SJCRH30 (cell line): ENCODE data around the gene THY1. TPM values are rescaled to one million over a fixed set of nuclear protein-coding genes. Genes with fewer than 3 reads are reported as not detected.
"Not testable (repeated sequence)": the region's sequence is repeated elsewhere in the genome, so short reads cannot be mapped to it uniquely, and the experiment has no call there.

Experiments
- DNase-seq, 2 experiments: peaks; one replicate each; pipeline ENCODE4 v3.0.0-alpha.2; 2015 to 2020
- H3K27ac ChIP-seq: fragments of 250-450 bp; sonication (Bioruptor Pico); 2 replicates; pipeline ENCODE4 v1.5.1; 2020; ENCODE audit warnings: mild to moderate bottlenecking, moderate library complexity
- H3K27me3 ChIP-seq: fragments of 250-450 bp; sonication (Bioruptor Pico); 2 replicates; pipeline ENCODE4 v1.5.1; 2020; ENCODE audit warnings: mild to moderate bottlenecking, moderate library complexity
- H3K36me3 ChIP-seq: fragments of 250-450 bp; sonication (Bioruptor Pico); 2 replicates; pipeline ENCODE4 v1.5.1; 2020; ENCODE audit warnings: mild to moderate bottlenecking, moderate library complexity
- H3K4me1 ChIP-seq: fragments of 250-450 bp; sonication (Bioruptor Pico); 2 replicates; pipeline ENCODE4 v1.5.1; 2020; ENCODE audit warnings: mild to moderate bottlenecking, moderate library complexity
- H3K4me3 ChIP-seq: fragments of 250-450 bp; sonication (Bioruptor Pico); 2 replicates; pipeline ENCODE4 v1.5.1; 2020; ENCODE audit warnings: mild to moderate bottlenecking, moderate library complexity
- H3K9me3 ChIP-seq: fragments of 250-450 bp; sonication (Bioruptor Pico); replicated peaks from 2 replicates; pipeline ENCODE4 v1.5.1; 2020; ENCODE audit warnings: mild to moderate bottlenecking, moderate library complexity
- total RNA-seq: library from RNA; depleted of rRNA; stranded (reverse); fragments of >200 nt; shearing (Covaris generic); gene quantifications from 2 replicates; pipeline ENCODE4 v1.2.3, GENCODE V29; 2014

THY1 gene
- total RNA-seq, 1 experiment from 2014 or later: 2.5 TPM

DNA sequence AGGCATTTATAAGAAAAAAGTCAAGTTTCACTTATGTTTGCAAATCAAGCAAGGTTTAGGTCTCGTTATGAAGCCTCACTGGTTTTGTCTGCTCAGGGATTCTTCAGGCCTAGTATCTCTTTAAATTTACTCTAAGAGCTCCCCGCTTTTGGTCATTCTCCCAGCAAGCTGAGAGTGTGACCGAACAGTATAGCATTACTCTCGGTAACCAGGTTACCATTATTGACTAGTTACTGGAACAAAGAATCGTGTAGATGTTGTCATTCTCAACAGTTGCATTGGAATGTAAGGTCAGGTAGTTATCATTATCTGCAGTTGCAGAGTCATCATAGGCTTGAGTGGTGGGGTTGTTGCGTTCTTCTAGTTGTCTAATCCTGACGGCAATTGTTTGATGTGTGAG, 31.7 kb downstream of the THY1 start:
- H3K27me3 ChIP-seq: no peaks in the 10 kb centered on the region
- no peak overlapping the region for H3K27ac ChIP-seq
- H3K4me3 ChIP-seq: no peak overlapping the region
- no peaks in the 10 kb centered on the region for H3K9me3 ChIP-seq
- H3K36me3 ChIP-seq: no peaks in the 10 kb centered on the region
- DNase-seq: no peak
- H3K4me1 ChIP-seq: no peaks in the 10 kb centered on the region

DNA sequence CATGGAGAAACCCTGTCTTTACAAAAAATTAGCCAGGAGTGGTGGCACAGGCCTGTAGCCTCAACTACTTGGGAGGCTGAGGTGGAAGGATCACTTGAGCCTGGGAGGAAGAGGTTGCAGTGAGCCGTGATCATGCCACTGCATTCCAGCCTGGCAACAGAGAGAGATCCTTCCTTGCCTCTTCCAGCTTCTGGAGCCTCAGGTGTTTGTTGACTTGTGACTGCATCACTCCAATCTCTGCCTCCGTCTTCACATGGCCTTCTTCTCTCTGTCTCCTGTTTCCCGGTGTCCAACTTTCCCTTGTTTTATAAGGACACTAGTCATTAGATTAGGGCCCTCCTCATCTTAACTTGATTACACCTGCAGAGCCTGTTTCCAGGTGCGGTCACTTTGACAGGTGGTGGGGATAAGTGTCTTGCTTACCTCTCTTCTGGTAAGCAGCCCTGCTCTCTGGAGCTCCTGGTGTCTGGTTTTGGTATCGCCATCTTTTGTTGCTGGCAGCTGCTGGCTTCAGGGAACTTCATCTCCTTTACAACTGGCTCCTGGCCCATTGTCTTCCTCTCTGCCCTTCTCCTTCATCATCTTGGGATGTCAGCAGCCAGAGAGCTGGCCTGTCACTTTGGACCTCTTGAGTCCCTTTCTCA, 33.2 kb downstream of the THY1 start:
- Histone ChIP-seq H3K36me3 (no peaks in the 10 kb centered on the region), H3K9me3 (no peaks in the 10 kb centered on the region), H3K27ac (no peak overlapping the region), H3K4me1 (no peaks in the 10 kb centered on the region), H3K4me3 (no peak overlapping the region), H3K27me3 (no peaks in the 10 kb centered on the region)
- no peak for DNase-seq

DNA sequence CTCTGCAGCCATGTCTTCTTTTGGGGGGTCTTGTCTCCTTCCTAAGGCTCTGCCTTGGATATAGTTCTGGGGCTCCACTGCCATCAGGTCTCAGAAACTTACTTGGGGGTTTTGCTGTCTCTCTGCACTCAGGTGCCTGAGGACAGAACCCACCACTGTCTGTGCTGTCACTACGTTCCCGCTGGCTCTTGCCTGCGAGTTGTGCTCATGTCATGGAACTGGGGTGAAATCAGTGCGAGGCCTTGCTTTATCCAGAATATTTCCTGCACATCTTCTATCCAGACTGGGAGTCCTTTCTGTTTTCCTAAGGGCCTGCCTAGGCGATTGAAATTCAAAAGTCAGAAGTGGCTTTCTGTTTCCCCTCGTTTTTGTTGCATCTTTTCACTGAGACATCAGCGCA, 34.9 kb downstream of the THY1 start:
- H3K36me3 ChIP-seq: no peaks in the 10 kb centered on the region
- H3K9me3 ChIP-seq: no peaks in the 10 kb centered on the region
- no peak for DNase-seq
- H3K27ac ChIP-seq: no peak overlapping the region
- H3K4me1 ChIP-seq: no peaks in the 10 kb centered on the region
- H3K27me3 ChIP-seq: no peaks in the 10 kb centered on the region
- no peak overlapping the region for H3K4me3 ChIP-seq

DNA sequence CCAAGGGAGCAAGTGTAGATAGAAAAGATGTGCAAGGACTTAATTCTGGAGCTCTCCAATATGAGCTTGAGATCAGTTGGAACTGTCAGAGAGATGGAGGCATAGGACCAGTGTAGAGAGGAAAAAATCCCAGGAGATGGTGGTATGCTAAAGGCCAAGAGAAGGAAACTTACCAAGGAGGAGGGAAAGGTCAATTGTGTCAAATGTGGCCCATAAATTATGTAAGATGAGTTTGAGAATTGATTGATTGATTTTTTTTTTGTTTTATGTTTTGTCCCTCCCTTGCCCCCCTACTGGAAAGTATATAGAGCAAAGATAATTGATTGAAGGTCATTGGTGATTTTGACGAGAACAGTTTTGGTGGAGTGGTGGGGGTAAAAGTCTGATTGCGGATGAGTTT, 38.6 kb downstream of the THY1 start:
- Histone ChIP-seq H3K9me3 (no peaks in the 10 kb centered on the region), H3K36me3 (no peaks in the 10 kb centered on the region), H3K27me3 (no peaks in the 10 kb centered on the region), H3K4me3 (no peak overlapping the region), H3K4me1 (no peaks in the 10 kb centered on the region; the same call in 1 of the 2 replicates), H3K27ac (no peak overlapping the region)
- no peak for DNase-seq

- H3K36me3 ChIP-seq, H3K9me3 ChIP-seq, H3K27ac ChIP-seq, H3K27me3 ChIP-seq, H3K4me1 ChIP-seq, H3K4me3 ChIP-seq, DNase-seq: not testable (repeated sequence)
Measured at GRCh38 chr11:119382513-119382912, 40.5 kb downstream of the THY1 start.

DNA sequence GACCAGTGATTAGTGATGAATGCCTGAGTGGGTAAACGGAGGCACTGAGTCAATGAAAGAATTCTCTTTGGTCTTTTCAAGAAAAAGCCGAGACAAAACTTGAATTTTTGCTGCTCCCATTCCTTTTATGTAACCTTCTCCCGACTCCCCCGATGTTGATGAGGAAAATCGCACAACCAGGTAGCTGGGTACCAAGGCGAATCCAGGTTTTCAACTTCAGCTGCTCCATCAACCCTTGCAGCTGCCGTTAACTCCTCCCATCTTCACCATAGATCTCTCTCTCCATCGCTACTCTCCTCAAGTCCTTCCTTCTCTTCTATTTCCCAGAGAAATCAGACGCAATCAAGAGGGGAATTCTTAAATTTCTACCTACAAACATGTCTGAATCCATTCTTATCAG, 40.9 kb downstream of the THY1 start:
- Histone ChIP-seq H3K4me3 (peak overlapping the region; percentile 61), H3K9me3 (no peaks in the 10 kb centered on the region), H3K4me1 (peaks cover 13% of the 10 kb centered on the region), H3K36me3 (no peaks in the 10 kb centered on the region), H3K27ac (no peak overlapping the region), H3K27me3 (no peaks in the 10 kb centered on the region)
- DNase-seq: no peak

DNA sequence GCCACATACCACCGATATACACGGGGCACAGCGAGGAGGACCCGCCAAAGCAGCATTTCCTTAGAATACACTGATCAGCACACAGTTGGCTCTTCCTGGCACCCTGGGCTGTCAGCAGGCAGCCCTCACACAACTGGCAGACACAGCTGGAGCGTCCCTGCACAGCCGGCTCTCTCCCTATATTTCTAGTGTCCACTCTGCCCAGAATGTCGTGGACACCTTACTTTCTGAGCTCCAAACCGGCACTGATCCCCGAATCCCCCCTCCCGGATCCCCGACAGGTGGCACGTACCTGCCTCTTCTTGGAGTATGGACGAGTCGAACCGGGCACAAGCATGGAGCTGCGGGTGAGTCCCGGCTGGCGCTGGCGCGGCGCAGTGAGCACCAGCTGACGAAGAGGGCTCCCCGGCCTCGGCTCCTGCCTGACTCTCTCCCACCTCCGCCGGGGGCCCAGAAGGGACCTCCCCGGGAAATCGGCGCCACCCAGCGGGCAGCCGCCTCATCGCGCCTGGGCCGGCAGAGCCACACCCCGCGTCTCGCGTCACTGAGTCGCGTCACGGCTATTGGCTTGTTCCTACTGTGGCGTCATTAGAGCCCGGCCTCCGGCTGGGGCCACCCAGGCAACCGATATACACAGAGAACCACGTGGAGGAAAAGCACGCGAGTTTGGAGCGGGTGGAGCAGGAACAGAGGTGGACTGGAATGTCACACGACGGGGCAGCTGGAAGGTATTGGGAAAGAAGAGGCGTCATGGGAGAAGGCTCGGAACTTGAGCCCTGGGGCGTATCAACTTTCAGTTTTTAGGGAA, 41.6 kb downstream of the THY1 start, which contains the start of gene USP2:
USP2 (minus strand) TSS at position 510 of the 808 bp plus-strand sequence. CDS start 8,210 bp downstream, outside the sequence.
- Histone ChIP-seq H3K4me1 (peaks cover 18% of the 10 kb centered on the region), H3K9me3 (no peaks in the 10 kb centered on the region), H3K36me3 (no peaks in the 10 kb centered on the region), H3K4me3 (peak within 1 kb of the TSS; percentile 61), H3K27me3 (no peaks in the 10 kb centered on the region), H3K27ac (peak within 1 kb of the TSS; percentile 30)
- DNase-seq: peak; percentile 90 to 93

GRCh38 chr11:119380827-119381180, 42.2 kb downstream of the THY1 start:
- DNase-seq: peak; percentile 26 to 52
- Histone ChIP-seq H3K9me3 (no peaks in the 10 kb centered on the region), H3K27ac (peak overlapping the region; percentile 30), H3K4me3 (peak overlapping the region; percentile 61), H3K4me1 (peaks cover 21% of the 10 kb centered on the region), H3K27me3 (no peaks in the 10 kb centered on the region), H3K36me3 (no peaks in the 10 kb centered on the region)

GRCh38 chr11:119380160-119380826, 42.7 kb downstream of the THY1 start:
- DNase-seq: no peak
- H3K27ac ChIP-seq: peak overlapping the region; percentile 30; the same call in 1 of the 2 replicates
- H3K9me3 ChIP-seq: no peaks in the 10 kb centered on the region
- no peaks in the 10 kb centered on the region for H3K36me3 ChIP-seq
- peaks cover 26% of the 10 kb centered on the region for H3K4me1 ChIP-seq
- no peaks in the 10 kb centered on the region for H3K27me3 ChIP-seq
- H3K4me3 ChIP-seq: peak overlapping the region; percentile 61

DNA sequence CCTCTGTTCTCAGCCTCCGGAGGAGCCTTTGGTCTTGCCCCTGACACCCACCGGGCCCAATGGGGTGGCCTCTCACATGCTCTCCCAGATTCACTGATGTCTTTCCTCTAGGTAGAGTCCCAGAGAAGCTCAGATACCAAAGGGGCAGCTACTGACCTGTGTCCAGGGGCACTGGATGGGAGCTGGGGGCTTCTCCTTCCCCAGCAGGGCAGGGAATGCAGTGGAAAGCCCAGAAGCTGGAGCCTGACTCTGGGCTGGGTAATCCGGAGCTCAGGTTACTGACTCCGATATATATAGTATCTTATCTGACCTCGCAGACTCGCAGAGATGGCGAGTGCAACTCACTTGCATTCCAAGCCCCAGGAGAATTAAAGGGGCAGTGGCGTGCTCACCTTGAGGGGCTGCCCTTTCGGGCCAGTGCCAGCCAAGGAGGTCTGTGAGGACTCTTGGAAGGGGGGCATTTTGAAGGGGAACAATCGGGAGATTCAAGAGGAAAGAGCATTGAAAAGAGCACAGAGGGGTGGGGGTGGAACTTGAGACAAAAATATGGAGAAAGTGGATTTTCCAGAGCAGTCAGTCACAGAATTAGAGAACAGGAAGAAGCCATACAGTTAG, 44.0 kb downstream of the THY1 start:
- no peaks in the 10 kb centered on the region for H3K36me3 ChIP-seq
- H3K4me1 ChIP-seq: peaks cover 36% of the 10 kb centered on the region
- H3K9me3 ChIP-seq: no peaks in the 10 kb centered on the region
- no peak overlapping the region for H3K4me3 ChIP-seq
- peak in 1 of 2 experiments; percentile 25 for DNase-seq
- no peak overlapping the region for H3K27ac ChIP-seq
- no peaks in the 10 kb centered on the region for H3K27me3 ChIP-seq

GRCh38 chr11:119377961-119378667, 44.9 kb downstream of the THY1 start:
- Histone ChIP-seq H3K4me1 (peaks cover 36% of the 10 kb centered on the region), H3K9me3 (no peaks in the 10 kb centered on the region), H3K4me3 (no peak overlapping the region), H3K27me3 (no peaks in the 10 kb centered on the region), H3K27ac (no peak overlapping the region), H3K36me3 (no peaks in the 10 kb centered on the region)
- DNase-seq: no peak

DNA sequence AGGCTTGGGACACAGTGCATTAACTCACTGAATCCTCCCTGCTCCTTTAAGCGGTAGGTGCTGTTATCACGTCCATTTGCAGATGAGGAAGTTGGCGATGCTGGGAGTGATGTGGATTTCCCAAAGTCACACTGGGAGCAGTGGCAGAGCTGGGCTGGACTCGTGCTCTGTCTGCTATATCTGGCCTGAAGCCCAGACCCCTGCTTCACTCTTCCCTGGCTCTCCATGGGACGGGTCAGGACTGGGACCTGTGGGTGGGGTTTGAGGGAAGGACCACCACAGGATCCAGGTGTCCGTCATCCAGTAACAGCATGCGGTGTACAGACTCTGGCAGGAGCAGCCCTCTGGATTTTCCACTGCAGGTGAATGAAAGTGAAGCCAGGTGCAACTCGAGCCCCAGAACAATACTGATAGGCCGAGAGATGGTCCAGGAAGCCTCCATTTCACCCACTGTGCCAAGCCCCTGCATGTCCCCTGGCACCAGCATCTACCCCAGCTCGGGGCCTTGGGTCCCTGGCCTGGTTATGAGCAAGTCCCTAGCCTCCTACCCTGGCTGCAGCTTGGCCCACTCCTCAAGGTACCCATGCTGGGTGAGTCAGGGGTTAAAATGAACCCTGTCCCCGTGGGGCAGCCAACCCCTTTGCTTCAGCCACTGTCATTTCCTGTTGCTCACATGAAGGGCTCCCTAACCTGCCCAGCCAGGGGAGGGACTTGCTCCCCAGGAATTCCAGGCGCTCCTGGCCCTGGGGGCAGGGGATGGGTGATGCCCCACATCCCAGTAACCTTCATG, 45.7 kb downstream of the THY1 start:
- no peak overlapping the region for H3K4me3 ChIP-seq
- H3K4me1 ChIP-seq: peaks cover 36% of the 10 kb centered on the region
- no peaks in the 10 kb centered on the region for H3K9me3 ChIP-seq
- peak in 1 of 2 experiments; percentile 17 for DNase-seq
- H3K36me3 ChIP-seq: no peaks in the 10 kb centered on the region
- H3K27ac ChIP-seq: 0 out of 2 replicates have a peak overlapping the region, but pooled peaks have one; percentile 55
- no peaks in the 10 kb centered on the region for H3K27me3 ChIP-seq

DNA sequence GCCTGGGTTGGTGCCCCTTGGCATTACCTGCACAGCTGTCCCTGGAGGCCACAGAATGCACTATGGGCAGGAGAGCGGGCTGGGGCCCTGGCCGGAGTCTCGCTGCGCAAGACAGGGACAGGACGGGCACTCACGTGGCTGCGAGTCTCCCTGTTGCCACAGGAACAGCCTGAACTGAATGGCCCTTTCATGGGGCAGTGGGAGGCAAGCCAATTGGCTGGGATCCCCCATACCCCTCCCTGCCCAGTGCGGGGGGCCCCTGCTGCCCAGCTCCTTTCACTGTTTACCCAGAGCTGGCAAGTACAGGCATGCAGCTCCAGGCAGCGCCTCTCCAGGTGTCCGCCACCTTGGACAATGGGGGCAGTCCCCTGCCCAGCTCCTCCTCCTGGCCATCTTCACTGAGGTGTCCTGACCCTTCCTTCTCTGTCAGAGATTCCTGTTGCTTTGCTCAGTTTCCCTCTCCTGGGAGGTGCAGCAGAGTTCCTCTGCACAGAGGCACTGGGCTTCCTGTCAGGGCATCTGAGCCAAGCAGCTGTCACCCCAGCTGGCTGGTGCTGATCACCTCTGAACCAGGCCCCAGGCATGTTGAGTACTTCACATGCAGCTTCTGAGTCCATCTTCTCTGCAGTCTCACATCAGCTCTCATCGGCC, 46.6 kb downstream of the THY1 start:
- Histone ChIP-seq H3K36me3 (no peaks in the 10 kb centered on the region), H3K27ac (peak overlapping the region; percentile 55), H3K4me3 (peak overlapping the region; percentile 40), H3K9me3 (no peaks in the 10 kb centered on the region), H3K27me3 (no peaks in the 10 kb centered on the region), H3K4me1 (peaks cover 37% of the 10 kb centered on the region)
- DNase-seq: peak; percentile 82 to 86
